Keratinocyte (primary cell): ENCODE data around the gene PEX5L. TPM values are rescaled to one million over a fixed set of nuclear protein-coding genes. Genes with fewer than 3 reads are reported as not detected.

Source experiments
- DNase-seq: peaks from one replicate; pipeline ENCODE4 v3.0.0-alpha.2; 2011; ENCODE audit warnings: low read depth, missing footprints, low spot score
- FAIRE-seq: peaks from 2 replicates; lab custom pipeline; 2011; peaks lifted over from hg19 to GRCh38; lab: Jason Lieb, UNC
- H2AFZ ChIP-seq: 2 replicates; pipeline ENCODE4 v1.6.0; 2012; ENCODE audit warnings: low read length, control low read depth, inconsistent platforms; ENCODE audit not compliant: control insufficient read depth
- H3K27ac ChIP-seq: 2 replicates; pipeline ENCODE4 v1.5.1; 2011; ENCODE audit warnings: low read length; ENCODE audit not compliant: control insufficient read depth, insufficient read depth
- H3K27me3 ChIP-seq: 3 replicates; pipeline ENCODE4 v1.6.0; 2011; ENCODE audit warnings: low read length; ENCODE audit not compliant: control insufficient read depth, insufficient read depth; ENCODE audit errors: extremely low read depth
- H3K36me3 ChIP-seq, 2 experiments: 2 replicates in 1 of 2; 3 replicates in 1 of 2; pipeline ENCODE4 v1.5.1; 2011; ENCODE audit warnings: low read length in 2 of 2, mild to moderate bottlenecking in 1 of 2; ENCODE audit not compliant: control insufficient read depth in 2 of 2, insufficient read depth in 2 of 2; ENCODE audit errors: extremely low read depth in 1 of 2
- H3K4me1 ChIP-seq: 3 replicates; pipeline ENCODE4 v1.5.1; 2011; ENCODE audit warnings: low read length; ENCODE audit not compliant: control insufficient read depth, insufficient read depth; ENCODE audit errors: extremely low read depth
- H3K4me2 ChIP-seq: 3 replicates; pipeline ENCODE4 v1.6.0; 2011; ENCODE audit warnings: low read depth, low read length; ENCODE audit not compliant: control insufficient read depth, insufficient read depth; ENCODE audit errors: extremely low read depth
- H3K4me3 ChIP-seq, 3 experiments: fragments of 200-600 bp in 1 of 3; sonication (generic) in 1 of 3; 2 replicates in 2 of 3; 3 replicates in 1 of 3; pipeline ENCODE4 v1.5.1; 2011 to 2016; ENCODE audit warnings: low read length in 3 of 3, mild to moderate bottlenecking in 3 of 3, control low read depth in 2 of 3, inconsistent platforms in 1 of 3, low read depth in 1 of 3, mixed read lengths in 1 of 3, mixed run types in 1 of 3, moderate library complexity in 1 of 3; ENCODE audit not compliant: control insufficient read depth in 2 of 3, insufficient read depth in 2 of 3; ENCODE audit errors: extremely low read depth in 1 of 3
- H3K79me2 ChIP-seq: 2 replicates; pipeline ENCODE4 v1.6.0; 2012; ENCODE audit warnings: low read length; ENCODE audit not compliant: control insufficient read depth, insufficient read depth
- H3K9ac ChIP-seq: 3 replicates; pipeline ENCODE4 v1.6.0; 2011; ENCODE audit warnings: low read length; ENCODE audit not compliant: control insufficient read depth, insufficient read depth; ENCODE audit errors: extremely low read depth
- H3K9me1 ChIP-seq: 3 replicates; pipeline ENCODE4 v1.6.0; 2011; ENCODE audit warnings: low read length; ENCODE audit not compliant: control insufficient read depth, insufficient read depth; ENCODE audit errors: extremely low read depth
- H3K9me3 ChIP-seq: 2 replicates; pipeline ENCODE4 v1.5.1; 2012; ENCODE audit warnings: low read depth, low read length; ENCODE audit not compliant: control insufficient read depth
- H4K20me1 ChIP-seq: 3 replicates; pipeline ENCODE4 v1.6.0; 2011; ENCODE audit warnings: low read length; ENCODE audit not compliant: control insufficient read depth, insufficient read depth; ENCODE audit errors: extremely low read depth
- EZH2 ChIP-seq: IDR thresholded peaks from one replicate; pipeline ENCODE4 v1.6.1; 2012; ENCODE audit warnings: inconsistent platforms, mild to moderate bottlenecking, low read length, moderate library complexity
- dilution Hi-C: fragments of 300-500 bp; cut with MboI; formaldehyde crosslinking; loops from one replicate; pipeline ENCODE4 v1.7.0; 2020; ENCODE audit warnings: low sequenced_read_pairs; ENCODE audit not compliant: extremely low pct_ligation_motif_present
- polyA plus RNA-seq, 5 experiments: library from polyadenylated mRNA; depleted of rRNA in 3 of 5; stranded (reverse) in 3 of 5; stranded (forward) in 1 of 5; unstranded in 1 of 5; fragments of >200 nt; gene quantifications; 1 replicate in 1 of 5; 2 replicates in 3 of 5; 3 replicates in 1 of 5; pipeline versions ENCODE4 v1.2.1 to v1.2.3, GENCODE V29; 2011 to 2012; ENCODE audit warnings: missing spikeins in 2 of 5, low read depth in 1 of 5, low replicate concordance in 1 of 5
- TF ChIP-seq, protein P1 (sequence below), 3 experiments: IDR thresholded peaks in 1 of 3; conservative IDR thresholded peaks in 1 of 3; optimal IDR thresholded peaks in 1 of 3; 2 replicates in 2 of 3; 3 replicates in 1 of 3; pipeline versions ENCODE3 to v1.5.1; 2011; ENCODE audit warnings: low read length in 3 of 3, mild to moderate bottlenecking in 3 of 3, moderate library complexity in 2 of 3, control low read depth in 1 of 3, inconsistent platforms in 1 of 3; ENCODE audit not compliant: insufficient read depth in 2 of 3; ENCODE audit errors: extremely low read depth in 1 of 3

PEX5L gene
- polyA plus RNA-seq, 1 donor (not counting 4 experiments of a cell fraction or from before 2014, with no cell fraction given): 0.92 TPM

- Histone ChIP-seq H3K4me3 (no peak overlapping the region), H3K4me1 (no peaks in the 10 kb centered on the region), H3K79me2 (no peaks in the 10 kb centered on the region), H3K9me1 (no peaks in the 10 kb centered on the region), H3K9me3 (no peaks in the 10 kb centered on the region), H4K20me1 (no peaks in the 10 kb centered on the region), H3K36me3 (peaks cover 0 to 4% of the 10 kb centered on the region in 2 experiments), H2AFZ (no peak overlapping the region), H3K27me3 (no peaks in the 10 kb centered on the region), H3K9ac (no peak overlapping the region), H3K4me2 (no peak overlapping the region), H3K27ac (no peak overlapping the region)
- DNase-seq (no peak), FAIRE-seq (no peak)
- TF ChIP-seq, protein P1, sequence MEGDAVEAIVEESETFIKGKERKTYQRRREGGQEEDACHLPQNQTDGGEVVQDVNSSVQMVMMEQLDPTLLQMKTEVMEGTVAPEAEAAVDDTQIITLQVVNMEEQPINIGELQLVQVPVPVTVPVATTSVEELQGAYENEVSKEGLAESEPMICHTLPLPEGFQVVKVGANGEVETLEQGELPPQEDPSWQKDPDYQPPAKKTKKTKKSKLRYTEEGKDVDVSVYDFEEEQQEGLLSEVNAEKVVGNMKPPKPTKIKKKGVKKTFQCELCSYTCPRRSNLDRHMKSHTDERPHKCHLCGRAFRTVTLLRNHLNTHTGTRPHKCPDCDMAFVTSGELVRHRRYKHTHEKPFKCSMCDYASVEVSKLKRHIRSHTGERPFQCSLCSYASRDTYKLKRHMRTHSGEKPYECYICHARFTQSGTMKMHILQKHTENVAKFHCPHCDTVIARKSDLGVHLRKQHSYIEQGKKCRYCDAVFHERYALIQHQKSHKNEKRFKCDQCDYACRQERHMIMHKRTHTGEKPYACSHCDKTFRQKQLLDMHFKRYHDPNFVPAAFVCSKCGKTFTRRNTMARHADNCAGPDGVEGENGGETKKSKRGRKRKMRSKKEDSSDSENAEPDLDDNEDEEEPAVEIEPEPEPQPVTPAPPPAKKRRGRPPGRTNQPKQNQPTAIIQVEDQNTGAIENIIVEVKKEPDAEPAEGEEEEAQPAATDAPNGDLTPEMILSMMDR (optimal IDR thresholded peaks at IDR 0.05 in 1 of 3, IDR thresholded peaks at IDR 0.05 in 1 of 3, conservative IDR thresholded peaks at IDR 0.05 in 1 of 3; ENCODE audit: extremely low read depth in 1 of 3, insufficient read depth in 2 of 3, low read length in 3 of 3): no peak
- no peak for TF ChIP-seq EZH2
- dilution Hi-C loops: no loop called here
Measured at GRCh38 chr3:179765396-179765795, 271.3 kb downstream of the PEX5L start.

DNA sequence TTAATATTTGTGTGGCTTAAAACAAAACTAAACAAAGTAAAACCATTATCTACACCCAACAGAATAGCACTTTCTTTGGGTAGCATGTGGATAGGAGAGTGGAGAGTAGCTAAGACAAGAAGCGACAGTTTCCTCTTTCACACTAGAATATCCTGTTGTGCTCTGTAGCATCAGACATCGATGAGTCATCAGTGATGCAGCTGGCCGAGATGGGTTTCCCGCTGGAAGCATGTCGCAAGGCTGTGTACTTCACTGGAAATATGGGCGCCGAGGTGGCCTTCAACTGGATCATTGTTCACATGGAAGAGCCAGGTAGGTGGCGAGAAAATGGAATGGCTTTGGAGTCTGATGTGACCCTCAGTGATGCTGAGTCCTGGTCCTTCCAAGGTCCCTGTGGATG is 275.8 kb downstream of the PEX5L start:
- Histone ChIP-seq H3K36me3 (no peaks in the 10 kb centered on the region), H3K4me2 (no peak overlapping the region), H3K9me3 (no peaks in the 10 kb centered on the region), H3K9ac (no peak overlapping the region), H2AFZ (no peak overlapping the region), H4K20me1 (no peaks in the 10 kb centered on the region), H3K4me1 (no peaks in the 10 kb centered on the region), H3K27ac (no peak overlapping the region), H3K4me3 (no peak overlapping the region), H3K9me1 (no peaks in the 10 kb centered on the region), H3K79me2 (no peaks in the 10 kb centered on the region), H3K27me3 (no peaks in the 10 kb centered on the region)
- dilution Hi-C loops: no loop called here
- DNase-seq (no peak), FAIRE-seq (no peak)
- TF ChIP-seq EZH2: no peak
- TF ChIP-seq, protein P1 (optimal IDR thresholded peaks at IDR 0.05 in 1 of 3, IDR thresholded peaks at IDR 0.05 in 1 of 3, conservative IDR thresholded peaks at IDR 0.05 in 1 of 3; ENCODE audit: extremely low read depth in 1 of 3, insufficient read depth in 2 of 3, low read length in 3 of 3): no peak
